T-helper 2 cell treated with Interferon-gamma antibody and Interleukin-4, amounts not matched to agents 5 μg/mL and 100 μg/mL, for 36 hours (primary cell): ENCODE measurements around the gene EMB.
"Not testable (repeated sequence)": the region's sequence is repeated elsewhere in the genome, so short reads cannot be mapped to it uniquely, and the experiment has no call there.

ENCODE experiments used
- DNase-seq: peaks from one replicate; pipeline ENCODE4 v3.0.0; 2021; ENCODE audit warnings: low spot score
- H3K27ac Mint-ChIP-seq: one replicate; pipeline ENCODE4 v1.8.0; 2021; ENCODE audit warnings: mild to moderate bottlenecking, mixed read lengths
- H3K27me3 Mint-ChIP-seq: one replicate; pipeline ENCODE4 v1.8.0; 2021; ENCODE audit warnings: low read depth, mixed read lengths
- H3K36me3 Mint-ChIP-seq: one replicate; pipeline ENCODE4 v1.8.0; 2021; ENCODE audit warnings: low read depth, mixed read lengths
- H3K4me1 Mint-ChIP-seq: one replicate; pipeline ENCODE4 v1.8.0; 2021; ENCODE audit warnings: low read depth, mixed read lengths
- H3K4me3 Mint-ChIP-seq: one replicate; pipeline ENCODE4 v1.8.0; 2022; ENCODE audit warnings: mild to moderate bottlenecking, moderate library complexity, mixed read lengths
- H3K9me3 Mint-ChIP-seq: one replicate; pipeline ENCODE4 v1.8.0; 2021; ENCODE audit warnings: mixed read lengths

Gene EMB

DNA sequence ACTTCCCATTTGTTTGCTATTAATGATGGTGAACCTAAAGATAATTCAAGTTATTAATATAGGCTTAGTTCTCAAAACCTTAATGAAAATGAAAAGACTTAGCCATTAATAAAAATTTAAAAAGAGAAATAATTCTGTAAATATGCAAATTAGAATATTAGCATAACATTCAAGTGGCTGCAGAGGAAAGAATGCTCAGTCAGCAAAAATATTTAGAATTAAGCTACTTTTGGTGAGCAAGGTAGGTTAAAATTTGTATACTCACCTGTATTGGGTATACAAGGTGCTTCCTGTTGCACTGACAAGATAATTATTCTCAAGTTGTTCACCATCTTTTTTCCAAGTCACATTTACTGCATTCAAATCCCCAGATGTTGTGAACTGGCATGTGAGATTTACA is 30.2 kb downstream of the EMB start:
- H3K36me3 Mint-ChIP-seq = peaks cover 45% of the 10 kb centered on the region
- peaks cover 22% of the 10 kb centered on the region for H3K4me1 Mint-ChIP-seq
- not testable (repeated sequence) for H3K9me3 Mint-ChIP-seq, H3K27ac Mint-ChIP-seq, H3K4me3 Mint-ChIP-seq, H3K27me3 Mint-ChIP-seq, DNase-seq

GRCh38 chr5:50406877-50407276 is 34.2 kb downstream of the EMB start:
- H3K4me1 Mint-ChIP-seq = peaks cover 16% of the 10 kb centered on the region
- H3K27me3 Mint-ChIP-seq = no peaks in the 10 kb centered on the region
- peaks cover 48% of the 10 kb centered on the region for H3K36me3 Mint-ChIP-seq
- H3K4me3 Mint-ChIP-seq = no peak overlapping the region
- no peaks in the 10 kb centered on the region for H3K9me3 Mint-ChIP-seq
- H3K27ac Mint-ChIP-seq = no peak overlapping the region
- no peak for DNase-seq

DNA sequence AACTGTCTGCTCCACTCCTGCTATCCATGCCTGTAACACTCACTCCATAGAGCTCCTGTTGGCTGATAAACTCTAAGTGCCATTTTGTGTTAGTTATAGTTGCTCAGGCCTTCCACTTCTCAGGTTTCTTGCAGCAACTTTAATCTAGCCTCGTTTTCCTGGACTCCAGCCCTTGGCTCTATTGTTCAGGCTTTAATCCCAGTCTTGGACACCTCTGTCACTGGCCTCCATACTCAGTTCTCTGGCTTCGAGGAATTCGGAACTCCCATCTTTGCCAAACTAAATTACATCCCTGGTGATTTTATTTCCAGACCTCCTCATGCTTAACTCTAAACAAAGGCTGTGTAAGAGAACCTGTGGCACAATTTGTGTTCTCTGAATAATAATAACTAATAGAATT is 39.8 kb downstream of the EMB start:
- Mint-ChIP-seq H3K4me3 (no peak overlapping the region), H3K9me3 (no peaks in the 10 kb centered on the region), H3K4me1 (peaks cover 10% of the 10 kb centered on the region), H3K27ac (no peak overlapping the region), H3K27me3 (no peaks in the 10 kb centered on the region), H3K36me3 (peaks cover 49% of the 10 kb centered on the region)
- no peak for DNase-seq

GRCh38 chr5:50393925-50394609 is 47.0 kb downstream of the EMB start:
- H3K9me3 Mint-ChIP-seq, H3K27me3 Mint-ChIP-seq, DNase-seq, H3K4me3 Mint-ChIP-seq, H3K27ac Mint-ChIP-seq, H3K4me1 Mint-ChIP-seq: not testable (repeated sequence)
- H3K36me3 Mint-ChIP-seq = peaks cover 63% of the 10 kb centered on the region

DNA sequence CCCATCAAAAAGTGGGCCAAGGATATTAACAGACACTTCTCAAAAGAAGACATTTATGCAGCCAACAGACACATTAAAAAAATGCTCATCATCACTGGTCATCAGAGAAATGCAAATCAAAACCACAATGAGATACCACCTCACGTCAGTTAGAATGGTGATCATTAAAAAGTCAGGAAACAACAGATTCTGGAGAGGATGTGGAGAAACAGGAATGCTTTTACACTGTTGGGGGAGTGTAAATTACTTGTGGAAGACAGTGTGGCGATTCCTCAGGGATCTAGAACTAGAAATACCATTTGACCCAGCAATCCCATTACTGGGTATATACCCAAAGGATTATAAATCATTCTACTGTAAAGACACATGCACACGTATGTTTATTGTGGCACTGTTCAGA is 48.8 kb downstream of the EMB start:
- H3K27ac Mint-ChIP-seq, H3K4me3 Mint-ChIP-seq, H3K4me1 Mint-ChIP-seq, DNase-seq, H3K27me3 Mint-ChIP-seq: not testable (repeated sequence)
- peaks cover 69% of the 10 kb centered on the region for H3K36me3 Mint-ChIP-seq
- peaks cover 18% of the 10 kb centered on the region for H3K9me3 Mint-ChIP-seq

GRCh38 chr5:50384381-50384780 is 56.7 kb downstream of the EMB start:
- not testable (repeated sequence) for DNase-seq, H3K27me3 Mint-ChIP-seq, H3K27ac Mint-ChIP-seq, H3K4me3 Mint-ChIP-seq, H3K4me1 Mint-ChIP-seq
- Mint-ChIP-seq H3K36me3 (peaks cover 57% of the 10 kb centered on the region), H3K9me3 (peaks cover 16% of the 10 kb centered on the region)

GRCh38 chr5:50376696-50377095 is 64.4 kb downstream of the EMB start:
- not testable (repeated sequence) for H3K27ac Mint-ChIP-seq, H3K4me3 Mint-ChIP-seq, H3K4me1 Mint-ChIP-seq, H3K27me3 Mint-ChIP-seq, DNase-seq
- Mint-ChIP-seq H3K9me3 (peaks cover 10% of the 10 kb centered on the region), H3K36me3 (peaks cover 38% of the 10 kb centered on the region)

DNA sequence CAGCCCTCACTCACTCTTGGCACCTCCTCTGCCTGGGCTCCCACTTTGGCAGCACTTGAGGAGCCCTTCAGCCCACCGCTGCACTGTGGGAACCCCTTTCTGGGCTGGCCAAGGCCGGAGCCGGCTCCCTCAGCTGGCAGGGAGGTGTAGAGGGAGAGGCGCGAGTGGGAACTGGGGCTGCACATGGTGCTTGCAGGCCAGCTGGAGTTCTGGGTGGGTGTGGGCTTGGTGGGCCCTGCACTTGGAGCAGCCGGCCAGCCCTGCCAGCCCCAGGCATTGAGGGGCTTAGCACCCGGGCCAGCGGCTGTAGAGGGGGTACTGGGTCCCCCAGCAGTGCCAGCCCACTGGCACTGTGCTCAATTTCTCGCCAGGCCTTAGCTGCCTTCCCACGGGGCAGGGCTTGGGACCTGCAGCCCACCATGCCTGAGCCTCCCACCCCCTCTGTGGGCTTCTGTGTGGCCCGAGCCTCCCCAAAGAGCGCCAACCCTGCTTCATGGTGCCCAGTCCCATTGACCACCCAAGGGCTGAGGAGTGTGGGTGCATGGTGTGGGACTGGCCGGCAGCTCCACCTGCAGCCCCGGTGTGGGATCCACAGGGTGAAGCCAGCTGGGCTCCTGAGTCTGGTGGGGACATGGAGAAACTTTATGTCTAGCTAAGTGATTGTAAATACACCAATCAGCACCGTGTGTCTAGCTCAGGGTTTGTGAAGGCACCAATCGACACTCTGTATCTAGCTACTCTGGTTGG is 71.6 kb downstream of the EMB start:
- not testable (repeated sequence) for H3K27me3 Mint-ChIP-seq, H3K4me3 Mint-ChIP-seq, H3K27ac Mint-ChIP-seq, DNase-seq
- H3K36me3 Mint-ChIP-seq = peaks cover 32% of the 10 kb centered on the region
- peaks cover 25% of the 10 kb centered on the region for H3K9me3 Mint-ChIP-seq
- H3K4me1 Mint-ChIP-seq = peaks cover 13% of the 10 kb centered on the region

GRCh38 chr5:50365426-50366251 is 75.4 kb downstream of the EMB start:
- no peak for DNase-seq
- H3K9me3 Mint-ChIP-seq = peaks cover 29% of the 10 kb centered on the region
- peaks cover 27% of the 10 kb centered on the region for H3K4me1 Mint-ChIP-seq
- no peak overlapping the region for H3K4me3 Mint-ChIP-seq
- peaks cover 34% of the 10 kb centered on the region for H3K36me3 Mint-ChIP-seq
- H3K27me3 Mint-ChIP-seq = no peaks in the 10 kb centered on the region
- H3K27ac Mint-ChIP-seq = no peak overlapping the region

GRCh38 chr5:50364535-50365309 is 76.4 kb downstream of the EMB start:
- Mint-ChIP-seq H3K4me1 (peaks cover 26% of the 10 kb centered on the region), H3K36me3 (peaks cover 27% of the 10 kb centered on the region), H3K9me3 (peaks cover 31% of the 10 kb centered on the region), H3K4me3 (peak overlapping the region; percentile 59), H3K27ac (peak overlapping the region; percentile 29)
- not testable (repeated sequence) for DNase-seq, H3K27me3 Mint-ChIP-seq

GRCh38 chr5:50359187-50359586 is 81.9 kb downstream of the EMB start:
- no peaks in the 10 kb centered on the region for H3K27me3 Mint-ChIP-seq
- no peak overlapping the region for H3K4me3 Mint-ChIP-seq
- H3K27ac Mint-ChIP-seq = no peak overlapping the region
- H3K36me3 Mint-ChIP-seq = peaks cover 12% of the 10 kb centered on the region
- no peak for DNase-seq
- peaks cover 13% of the 10 kb centered on the region for H3K4me1 Mint-ChIP-seq
- peaks cover 18% of the 10 kb centered on the region for H3K9me3 Mint-ChIP-seq

GRCh38 chr5:50352382-50352781 is 88.7 kb downstream of the EMB start:
- Mint-ChIP-seq H3K27ac (no peak overlapping the region), H3K9me3 (no peaks in the 10 kb centered on the region), H3K4me1 (peaks cover 2% of the 10 kb centered on the region), H3K36me3 (peaks cover 3% of the 10 kb centered on the region), H3K4me3 (no peak overlapping the region), H3K27me3 (no peaks in the 10 kb centered on the region)
- DNase-seq = no peak
